HG02981 (cell line): ENCODE measurements around the gene FAIM2.

Source experiments
- ATAC-seq: cut with Tn5 transposase; IDR thresholded peaks from one replicate; pipeline ENCODE4 v1.9.1; 2021; ENCODE audit warnings: mild to moderate bottlenecking, moderate library complexity; ENCODE audit not compliant: unreplicated experiment

The FAIM2 gene

GRCh38 chr12:49899286-49899843 is 4.3 kb downstream of the FAIM2 start:
- no peak for ATAC-seq

GRCh38 chr12:49897276-49897675 is 6.4 kb downstream of the FAIM2 start:
- no peak for ATAC-seq

GRCh38 chr12:49895773-49896172 is 7.9 kb downstream of the FAIM2 start:
- no peak for ATAC-seq

- ATAC-seq: no peak
Measured at GRCh38 chr12:49894751-49895148, 8.9 kb downstream of the FAIM2 start.

- no peak for ATAC-seq
Measured at GRCh38 chr12:49893753-49894750, 9.6 kb downstream of the FAIM2 start.

- no peak for ATAC-seq
Measured at GRCh38 chr12:49892732-49893317, 10.9 kb downstream of the FAIM2 start.

GRCh38 chr12:49892084-49892731 is 11.5 kb downstream of the FAIM2 start:
- ATAC-seq: no peak

- ATAC-seq: no peak
Measured at GRCh38 chr12:49891476-49891875, 12.2 kb downstream of the FAIM2 start.

- no peak for ATAC-seq
Measured at GRCh38 chr12:49891012-49891411, 12.7 kb downstream of the FAIM2 start.

- no peak for ATAC-seq
Measured at GRCh38 chr12:49890096-49890461, 13.6 kb downstream of the FAIM2 start.

GRCh38 chr12:49889361-49890095 is 14.2 kb downstream of the FAIM2 start:
- ATAC-seq: no peak

- no peak for ATAC-seq
Measured at GRCh38 chr12:49888461-49889151, 15.1 kb downstream of the FAIM2 start.

GRCh38 chr12:49887536-49888401 is 15.9 kb downstream of the FAIM2 start:
- ATAC-seq: no peak

GRCh38 chr12:49887091-49887490 is 16.6 kb downstream of the FAIM2 start:
- no peak for ATAC-seq

- no peak for ATAC-seq
Measured at GRCh38 chr12:49885663-49886461, 17.8 kb downstream of the FAIM2 start.

GRCh38 chr12:49885118-49885517 is 18.6 kb downstream of the FAIM2 start:
- no peak for ATAC-seq

- ATAC-seq: no peak
Measured at GRCh38 chr12:49882851-49883464, 20.7 kb downstream of the FAIM2 start.

GRCh38 chr12:49882248-49882850 is 21.4 kb downstream of the FAIM2 start:
- no peak for ATAC-seq
